HG03108 (cell line): ENCODE data around the gene VSX2.
"Not testable (repeated sequence)": the region's sequence is repeated elsewhere in the genome, so short reads cannot be mapped to it uniquely, and the experiment has no call there.

Source experiments
- ATAC-seq: cut with Tn5 transposase; IDR thresholded peaks from one replicate; pipeline ENCODE4 v1.9.1; 2021; ENCODE audit warnings: moderate library complexity; ENCODE audit not compliant: unreplicated experiment

VSX2 gene

GRCh38 chr14:74258764-74259035 is 19.5 kb downstream of the VSX2 start:
- ATAC-seq, result no peak

- no peak for ATAC-seq
Observed at GRCh38 chr14:74259513-74259912, 20.3 kb downstream of the VSX2 start.

- ATAC-seq, result no peak
Observed at GRCh38 chr14:74260525-74261233, 21.4 kb downstream of the VSX2 start.

- ATAC-seq, result no peak
Observed at GRCh38 chr14:74261288-74261687, 22.0 kb downstream of the VSX2 start.

- ATAC-seq, result no peak
Observed at GRCh38 chr14:74262076-74262475, 22.8 kb downstream of the VSX2 start.

GRCh38 chr14:74263181-74263580 is 23.9 kb downstream of the VSX2 start:
- ATAC-seq, result no peak

- ATAC-seq, result no peak
Observed at GRCh38 chr14:74263921-74264320, 24.7 kb downstream of the VSX2 start.

GRCh38 chr14:74265301-74265965 is 26.2 kb downstream of the VSX2 start:
- ATAC-seq, result no peak

GRCh38 chr14:74267588-74267987 is 28.3 kb downstream of the VSX2 start:
- no peak for ATAC-seq

- not testable (repeated sequence) for ATAC-seq
Observed at GRCh38 chr14:74270382-74271177, 31.3 kb downstream of the VSX2 start.

GRCh38 chr14:74271365-74271764 is 32.1 kb downstream of the VSX2 start:
- no peak for ATAC-seq

GRCh38 chr14:74275241-74275841 is 36.1 kb downstream of the VSX2 start:
- ATAC-seq, result no peak

GRCh38 chr14:74278080-74278479 is 38.8 kb downstream of the VSX2 start:
- ATAC-seq, result no peak

GRCh38 chr14:74281069-74281468 is 41.8 kb downstream of the VSX2 start:
- no peak for ATAC-seq

- no peak for ATAC-seq
Observed at GRCh38 chr14:74286736-74287135, 47.5 kb downstream of the VSX2 start.

- ATAC-seq, result no peak
Observed at GRCh38 chr14:74289801-74290200, 50.6 kb downstream of the VSX2 start.

- no peak for ATAC-seq
Observed at GRCh38 chr14:74290415-74290814, 51.2 kb downstream of the VSX2 start.

GRCh38 chr14:74292061-74292460 is 52.8 kb downstream of the VSX2 start:
- ATAC-seq, result no peak

- ATAC-seq, result no peak
Observed at GRCh38 chr14:74293606-74294005, 54.4 kb downstream of the VSX2 start.

GRCh38 chr14:74296037-74296467 is 56.8 kb downstream of the VSX2 start:
- no peak for ATAC-seq

GRCh38 chr14:74297986-74298385 is 58.7 kb downstream of the VSX2 start:
- ATAC-seq, result no peak
